Measurements from ENCODE around the gene AFAP1L1. TPM values are rescaled to one million over a fixed set of nuclear protein-coding genes. Genes with fewer than 3 reads are reported as not detected.

Gene AFAP1L1
- polyA plus RNA-seq (2011; rRNA removed) = 1.8 and 2.6 TPM in 2 replicates
- polyA minus RNA-seq (2011; rRNA and poly(A)+ RNA removed) = 1.4 and 1.8 TPM in 2 replicates

DNA sequence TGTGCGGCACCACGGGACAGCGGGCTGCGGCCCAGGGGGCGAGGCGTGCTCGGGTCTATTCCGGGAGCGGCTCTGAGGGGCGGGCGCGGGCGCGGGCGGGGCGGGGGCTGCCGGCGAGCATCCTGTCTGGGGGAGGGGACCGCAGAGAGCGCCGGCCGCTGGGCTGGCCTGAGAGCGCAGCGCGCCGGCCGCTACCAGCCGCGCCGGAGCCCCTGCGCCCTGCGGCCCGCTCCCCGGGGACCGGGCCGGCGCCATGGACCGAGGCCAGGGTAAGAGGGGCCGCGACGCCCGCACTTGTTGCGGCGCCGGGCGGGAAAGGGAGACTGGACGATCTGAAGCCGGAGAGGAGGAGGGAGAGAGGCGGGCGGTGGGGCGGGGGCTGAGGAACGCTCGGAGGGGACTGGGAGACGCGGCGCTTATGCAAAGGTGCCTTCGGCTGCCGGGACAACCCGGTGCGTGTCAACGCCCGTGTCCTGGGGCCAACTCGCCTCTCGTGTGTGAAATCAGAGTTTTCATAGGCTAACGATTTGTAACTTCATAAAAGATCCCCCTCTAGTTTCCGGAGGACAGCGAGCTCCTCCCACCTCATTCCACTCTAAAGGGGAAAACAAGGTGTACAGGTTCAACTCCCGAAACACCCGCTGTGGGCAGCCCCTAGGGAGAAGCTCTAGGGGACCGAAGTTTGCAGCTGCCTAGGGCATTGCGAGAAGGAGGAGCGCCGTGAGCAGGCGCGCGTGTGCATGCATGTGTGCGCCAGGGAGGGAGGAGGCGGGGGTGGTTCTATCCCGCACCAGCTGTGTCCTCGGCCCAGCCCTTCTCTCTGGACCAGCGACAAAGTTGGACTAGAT is at the start of gene AFAP1L1:
Gene AFAP1L1 (plus strand): TSS at position 144 of the 848 bp plus-strand sequence. CDS start 110 bp downstream, at position 254.
- no peak for DNase-seq (ENCODE audit: low read depth, low spot score)
- TF ChIP-seq, protein P1, sequence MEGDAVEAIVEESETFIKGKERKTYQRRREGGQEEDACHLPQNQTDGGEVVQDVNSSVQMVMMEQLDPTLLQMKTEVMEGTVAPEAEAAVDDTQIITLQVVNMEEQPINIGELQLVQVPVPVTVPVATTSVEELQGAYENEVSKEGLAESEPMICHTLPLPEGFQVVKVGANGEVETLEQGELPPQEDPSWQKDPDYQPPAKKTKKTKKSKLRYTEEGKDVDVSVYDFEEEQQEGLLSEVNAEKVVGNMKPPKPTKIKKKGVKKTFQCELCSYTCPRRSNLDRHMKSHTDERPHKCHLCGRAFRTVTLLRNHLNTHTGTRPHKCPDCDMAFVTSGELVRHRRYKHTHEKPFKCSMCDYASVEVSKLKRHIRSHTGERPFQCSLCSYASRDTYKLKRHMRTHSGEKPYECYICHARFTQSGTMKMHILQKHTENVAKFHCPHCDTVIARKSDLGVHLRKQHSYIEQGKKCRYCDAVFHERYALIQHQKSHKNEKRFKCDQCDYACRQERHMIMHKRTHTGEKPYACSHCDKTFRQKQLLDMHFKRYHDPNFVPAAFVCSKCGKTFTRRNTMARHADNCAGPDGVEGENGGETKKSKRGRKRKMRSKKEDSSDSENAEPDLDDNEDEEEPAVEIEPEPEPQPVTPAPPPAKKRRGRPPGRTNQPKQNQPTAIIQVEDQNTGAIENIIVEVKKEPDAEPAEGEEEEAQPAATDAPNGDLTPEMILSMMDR (IDR thresholded peaks at IDR 0.05; ENCODE audit: low read depth, low read length) = no peak
- no peaks in the 10 kb centered on the region for H3K27me3 ChIP-seq (ENCODE audit: control insufficient read depth, insufficient read depth, low read length)
- H3K4me3 ChIP-seq (ENCODE audit: low read depth, low read length) = peak within 1 kb of the TSS; percentile 72
- CTCF ChIA-PET = interaction anchor here (1.1 to 1.5 kb wide), 2 partner anchors 157 to 539 kb away, joined by 3 read pairs; no protein-coding TSS in a partner anchor
- H3K9me3 ChIP-seq (ENCODE audit: control insufficient read depth, insufficient read depth, low read length) = peaks cover 3% of the 10 kb centered on the region
- H3K27ac ChIP-seq (ENCODE audit: low read depth, low read length) = no peak within 1 kb of the TSS
- POLR2A ChIA-PET = interaction anchor here (1.1 kb wide), 1 partner anchor 60 kb away, joined by 4 read pairs; no protein-coding TSS in a partner anchor

DNA sequence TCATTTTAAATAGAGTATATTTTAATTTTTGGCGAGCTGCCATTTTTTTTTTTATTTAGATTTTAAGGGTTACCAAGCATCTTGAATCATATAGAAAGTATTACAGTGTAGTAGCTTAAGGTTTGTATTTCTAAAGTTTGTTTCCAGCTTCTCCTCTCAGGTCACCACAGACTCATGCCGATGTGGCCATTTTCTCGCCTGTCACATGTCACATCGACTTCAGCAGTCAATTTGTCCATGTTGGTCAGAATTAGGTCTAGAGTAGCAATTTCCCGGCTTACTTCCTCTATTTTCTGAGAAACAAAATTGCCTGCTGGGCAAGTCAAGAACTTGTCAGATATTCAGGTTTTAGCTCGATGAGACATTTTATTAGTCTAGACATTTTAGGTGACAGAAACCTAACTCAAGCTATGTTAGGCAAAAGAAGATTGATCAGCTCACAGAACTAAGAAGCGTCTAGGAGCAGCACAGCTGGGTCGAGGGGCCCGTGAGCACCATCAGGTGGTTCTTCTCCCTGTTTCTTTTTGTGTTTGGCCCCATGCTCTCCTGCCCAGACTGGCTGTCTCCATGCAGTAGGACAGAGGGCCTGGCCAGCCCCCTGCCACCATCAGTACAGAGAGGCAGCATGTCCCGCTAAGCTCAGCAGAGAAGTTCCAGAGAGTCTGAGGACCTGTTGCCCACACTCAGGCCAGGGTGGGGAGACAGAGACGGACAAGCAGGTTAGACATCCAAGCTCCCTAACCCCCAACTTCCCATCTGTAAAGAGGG is 48.4 kb upstream of the AFAP1L1 start:
- TF ChIP-seq, protein P1 (IDR thresholded peaks at IDR 0.05; ENCODE audit: low read depth, low read length) = no peak
- ChIA-PET CTCF (interaction anchor here (0.6 to 4.5 kb wide), 13 partner anchors 15 to 490 kb away, joined by 3 to 29 read pairs (median 4); partner anchors contain the start of gene ABLIM3), POLR2A (interaction anchor here (0.6 to 1.6 kb wide), 3 partner anchors 11 to 34 kb away, joined by 3 to 6 read pairs (median 6); no protein-coding TSS in a partner anchor)
- Histone ChIP-seq H3K4me3 (ENCODE audit: low read depth, low read length) (no peak overlapping the region), H3K27ac (ENCODE audit: low read depth, low read length) (no peak overlapping the region), H3K27me3 (ENCODE audit: control insufficient read depth, insufficient read depth, low read length) (no peaks in the 10 kb centered on the region), H3K9me3 (ENCODE audit: control insufficient read depth, insufficient read depth, low read length) (no peaks in the 10 kb centered on the region)
- DNase-seq (ENCODE audit: low read depth, low spot score) = no peak

DNA sequence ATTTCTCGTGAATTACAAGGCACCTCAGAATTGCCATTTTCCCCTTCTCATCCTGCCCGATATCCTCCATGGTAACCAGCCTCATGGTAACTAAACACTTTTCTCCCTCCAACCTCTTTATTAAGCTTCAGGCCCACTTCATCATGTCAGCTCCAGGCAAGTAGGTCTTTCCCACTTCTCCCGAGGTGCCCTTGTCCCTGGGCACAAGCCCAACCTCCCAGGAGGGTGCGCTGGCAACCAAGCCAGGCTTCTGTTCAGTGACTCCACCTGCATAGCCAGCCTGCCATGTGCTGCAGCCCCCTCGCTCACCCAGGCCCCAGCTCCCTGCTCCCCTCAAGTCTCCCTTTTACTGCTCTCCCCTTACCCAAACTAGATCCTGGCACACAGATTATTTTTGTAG is 47.4 kb upstream of the AFAP1L1 start:
- POLR2A ChIA-PET = no interaction called here
- CTCF ChIA-PET = interaction anchor here (0.8 to 4.5 kb wide), 4 partner anchors 13 to 94 kb away, joined by 3 to 29 read pairs (median 4); partner anchors contain the start of gene ABLIM3

DNA sequence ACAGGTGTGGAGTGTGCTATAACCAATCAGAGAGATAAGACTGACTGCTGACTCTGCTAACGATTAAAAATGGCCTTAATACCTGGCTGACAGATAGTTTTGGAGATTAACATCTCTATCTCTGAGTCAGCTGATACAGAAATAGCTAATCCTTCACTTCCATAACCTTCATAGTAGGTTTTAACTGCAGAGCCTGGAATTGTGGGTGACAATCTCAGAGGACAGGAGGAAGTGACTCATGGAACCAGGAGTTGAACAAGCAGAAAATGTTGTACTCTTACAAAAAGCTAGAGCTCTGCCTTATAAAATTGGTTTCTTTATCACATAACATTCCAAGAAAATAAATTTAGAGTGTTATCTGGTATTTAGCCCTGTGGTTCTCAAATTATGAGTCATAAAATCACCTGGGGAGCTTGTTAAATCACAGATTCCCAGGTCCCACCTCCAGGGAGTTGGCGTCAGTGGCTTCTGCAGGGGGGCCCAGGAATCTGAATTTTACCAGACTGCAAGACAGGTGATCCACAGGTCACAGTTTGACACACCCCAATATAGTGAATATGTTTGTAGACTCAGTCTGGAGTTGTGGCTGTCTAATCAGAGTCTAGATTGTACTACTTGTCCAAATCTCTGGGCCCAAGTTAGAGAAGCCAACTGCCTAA is 44.4 kb upstream of the AFAP1L1 start:
- POLR2A ChIA-PET = no interaction called here
- Histone ChIP-seq H3K4me3 (ENCODE audit: low read depth, low read length) (no peak overlapping the region), H3K27ac (ENCODE audit: low read depth, low read length) (no peak overlapping the region), H3K9me3 (ENCODE audit: control insufficient read depth, insufficient read depth, low read length) (no peaks in the 10 kb centered on the region), H3K27me3 (ENCODE audit: control insufficient read depth, insufficient read depth, low read length) (no peaks in the 10 kb centered on the region)
- TF ChIP-seq, protein P1 (IDR thresholded peaks at IDR 0.05; ENCODE audit: low read depth, low read length) = no peak
- CTCF ChIA-PET = interaction anchor here (0.6 to 2.7 kb wide), 8 partner anchors 9 to 497 kb away, joined by 3 to 16 read pairs (median 6); partner anchors contain the start of gene ABLIM3
- DNase-seq (ENCODE audit: low read depth, low spot score) = no peak

More for the DNA sequence above, 47.4 kb upstream of the AFAP1L1 start:
- Histone ChIP-seq H3K9me3 (ENCODE audit: control insufficient read depth, insufficient read depth, low read length) (no peaks in the 10 kb centered on the region), H3K27me3 (ENCODE audit: control insufficient read depth, insufficient read depth, low read length) (no peaks in the 10 kb centered on the region), H3K27ac (ENCODE audit: low read depth, low read length) (no peak overlapping the region), H3K4me3 (ENCODE audit: low read depth, low read length) (no peak overlapping the region)
- no peak for DNase-seq (ENCODE audit: low read depth, low spot score)
- TF ChIP-seq, protein P1 (IDR thresholded peaks at IDR 0.05; ENCODE audit: low read depth, low read length) = no peak
